DMS53 (cell line): ENCODE measurements around the gene YJU2.

ENCODE experiments used
- DNase-seq: peaks from one replicate; lab custom pipeline; 2025; lab: John Stamatoyannopoulos, UW

YJU2 gene

DNA sequence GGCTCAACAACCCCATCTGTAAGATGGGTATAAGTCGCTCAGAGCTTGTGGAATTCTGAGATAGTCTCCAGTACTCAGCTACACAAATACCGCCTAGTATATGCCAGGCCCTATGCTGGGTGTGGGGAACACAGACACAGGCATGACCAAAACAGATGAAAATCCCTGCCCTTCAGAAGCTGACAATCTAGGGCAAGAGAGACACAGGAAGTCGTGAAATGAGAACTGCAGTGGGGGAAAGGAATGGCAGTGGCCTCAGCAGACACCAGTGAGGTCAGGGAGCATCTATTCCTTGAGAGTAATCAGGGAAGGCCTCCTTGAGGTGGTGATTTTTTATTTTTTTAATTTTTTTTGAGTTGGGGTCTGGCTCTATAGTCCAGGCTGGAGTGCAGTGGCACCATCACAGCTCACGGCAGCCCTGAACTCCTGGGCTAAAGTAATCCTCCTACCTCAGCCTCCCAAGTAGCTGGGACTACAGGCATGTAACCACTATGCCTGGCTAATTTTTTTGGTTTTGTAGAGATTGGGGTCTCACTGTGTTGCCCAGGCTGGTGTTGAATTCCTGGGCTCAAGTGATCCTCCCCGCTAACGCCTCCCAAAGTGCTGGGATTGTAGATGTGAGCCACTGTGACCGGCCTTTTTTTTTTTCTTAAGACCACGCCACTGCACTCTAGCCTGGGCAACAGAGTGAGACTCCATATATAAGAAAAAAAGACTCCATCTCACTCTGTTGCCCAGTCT is 52.1 kb downstream of the YJU2 start:
- DNase-seq: no peak

DNA sequence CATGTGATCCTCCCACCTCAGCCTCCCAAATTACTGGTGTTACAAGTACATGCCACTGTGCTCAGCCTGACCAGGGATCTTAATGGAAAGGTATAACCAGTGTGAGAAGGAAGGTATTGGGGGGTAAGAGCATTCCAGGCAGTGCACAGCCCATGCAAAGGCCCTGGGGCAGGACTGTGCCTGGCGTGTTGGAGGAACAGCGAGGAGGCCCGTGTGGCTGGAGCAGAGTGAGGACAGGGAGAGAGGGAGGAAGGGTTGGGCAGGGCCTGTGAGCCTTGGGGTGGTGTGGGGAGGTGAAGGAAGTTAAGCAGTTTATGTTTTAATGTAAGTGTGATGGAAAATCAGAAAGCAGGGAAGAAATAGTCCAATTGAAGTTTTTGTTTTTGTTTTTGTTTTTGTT is 53.7 kb downstream of the YJU2 start:
- no peak for DNase-seq

DNA sequence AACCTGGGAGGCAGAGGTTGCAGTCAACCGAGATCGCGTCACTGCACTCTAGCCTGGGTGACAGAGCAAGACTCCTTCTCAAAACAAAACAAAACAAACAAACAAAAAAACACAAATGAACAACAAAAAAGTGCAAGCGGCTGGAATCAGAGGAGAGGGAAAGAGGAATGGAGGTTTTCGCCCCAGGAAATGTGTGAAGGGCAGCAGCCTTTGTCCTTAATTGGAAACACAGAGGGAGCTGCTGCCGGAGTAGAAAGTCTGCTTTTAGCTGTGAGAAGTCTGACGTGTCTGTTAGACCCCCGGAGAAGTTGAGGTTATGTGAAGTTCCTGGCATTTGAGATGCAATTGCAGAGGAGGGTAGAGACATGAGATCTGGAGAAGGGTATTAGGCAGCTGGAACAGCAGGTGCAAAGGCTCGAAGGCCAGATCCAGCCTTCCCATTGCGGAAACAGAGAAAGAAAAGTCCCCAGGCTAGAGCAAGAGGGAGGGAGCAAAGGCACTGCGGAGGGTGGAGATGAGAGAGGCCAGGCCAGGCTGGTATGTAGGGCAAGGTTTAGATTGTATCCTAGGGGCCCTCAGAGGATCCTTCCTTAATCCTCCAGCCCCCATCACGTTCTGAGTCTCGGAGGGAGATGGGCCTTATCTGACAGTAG is 54.8 kb downstream of the YJU2 start:
- DNase-seq: peak; percentile 36

- DNase-seq: no peak
Observed at GRCh38 chr19:4302243-4302640, 55.4 kb downstream of the YJU2 start, which contains the start of gene TMIGD2. Gene TMIGD2 (minus strand): TSS chr19:4302389. CDS start chr19:4302385, 4 bp downstream.

DNA sequence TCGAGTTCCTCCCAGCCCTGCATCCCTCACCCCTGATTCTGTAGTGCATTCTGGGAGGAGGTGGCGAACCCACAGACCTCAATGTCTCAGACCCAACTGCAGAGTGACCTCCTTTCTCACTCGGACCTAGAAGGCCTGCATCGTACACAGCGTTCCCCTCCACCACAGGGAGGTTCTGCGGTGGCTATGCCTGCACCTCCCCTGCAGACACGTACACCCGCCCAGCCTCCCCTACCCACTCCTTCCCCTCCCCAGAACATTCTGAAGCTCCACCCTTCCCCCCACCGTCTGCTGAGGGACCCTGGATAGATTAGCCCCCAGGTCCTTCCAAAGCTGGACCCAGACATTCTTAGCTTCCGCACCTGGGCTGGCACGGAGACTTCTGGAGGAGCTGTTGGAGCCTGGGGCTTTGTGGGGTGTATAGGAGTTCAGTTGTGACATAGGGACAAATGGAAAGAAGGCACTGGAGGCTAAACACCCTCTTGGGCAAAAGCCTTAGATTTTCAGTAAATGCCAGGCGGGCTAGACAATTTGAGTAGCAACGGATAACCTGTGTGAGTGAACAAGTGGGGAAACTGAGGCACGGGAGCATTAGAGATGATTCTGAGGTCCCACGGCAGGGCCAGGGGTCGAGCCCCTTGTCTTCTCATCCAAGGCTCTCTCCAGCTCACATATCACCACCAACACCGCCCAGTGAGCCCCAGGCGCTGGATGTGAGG is 57.1 kb downstream of the YJU2 start:
- no peak for DNase-seq

DNA sequence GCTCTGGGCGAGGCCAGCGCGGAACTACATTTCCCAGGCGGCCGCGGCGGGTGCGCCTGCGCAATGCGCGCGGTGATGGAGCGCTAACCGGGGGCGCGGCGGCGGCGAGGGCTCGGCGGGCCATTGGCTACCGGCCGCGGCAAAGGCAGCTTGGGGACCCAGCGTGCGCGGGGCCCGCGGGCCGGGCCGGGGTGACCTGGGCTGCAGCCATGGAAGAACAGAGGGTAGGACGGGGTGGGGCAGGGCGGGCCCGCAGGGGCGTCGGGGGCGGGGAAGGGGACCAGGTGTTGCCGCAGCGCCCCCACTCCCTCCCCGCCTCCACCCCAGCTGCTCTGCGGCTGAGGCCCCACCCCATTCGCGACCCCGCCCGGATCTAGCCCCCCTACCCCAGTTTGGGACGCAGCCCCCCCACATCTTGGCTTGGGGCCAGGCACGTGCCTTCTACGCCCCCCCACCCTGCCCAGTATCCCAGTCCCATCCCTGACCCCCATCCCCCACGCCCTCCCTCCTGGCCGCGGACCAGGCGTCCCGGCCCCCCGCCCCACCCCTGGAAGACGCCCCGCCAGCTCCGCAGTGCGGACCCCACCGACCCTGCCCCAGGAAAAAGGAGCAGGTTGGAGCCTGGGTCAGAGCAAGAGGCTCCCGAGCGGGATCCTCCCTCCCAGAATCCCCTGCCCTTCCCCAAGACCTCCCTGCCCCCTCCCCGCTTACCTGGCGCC is 57.8 kb downstream of the YJU2 start, which contains the start of gene FSD1:
Gene FSD1, plus strand, starts transcription at position 61 of the 719 bp plus-strand sequence. Its CDS starts 149 bp downstream, at position 210.
- peak; percentile 74 for DNase-seq

GRCh38 chr19:4305257-4305612 is 58.4 kb downstream of the YJU2 start:
- no peak for DNase-seq

GRCh38 chr19:4305659-4306058 is 58.8 kb downstream of the YJU2 start:
- DNase-seq: no peak

DNA sequence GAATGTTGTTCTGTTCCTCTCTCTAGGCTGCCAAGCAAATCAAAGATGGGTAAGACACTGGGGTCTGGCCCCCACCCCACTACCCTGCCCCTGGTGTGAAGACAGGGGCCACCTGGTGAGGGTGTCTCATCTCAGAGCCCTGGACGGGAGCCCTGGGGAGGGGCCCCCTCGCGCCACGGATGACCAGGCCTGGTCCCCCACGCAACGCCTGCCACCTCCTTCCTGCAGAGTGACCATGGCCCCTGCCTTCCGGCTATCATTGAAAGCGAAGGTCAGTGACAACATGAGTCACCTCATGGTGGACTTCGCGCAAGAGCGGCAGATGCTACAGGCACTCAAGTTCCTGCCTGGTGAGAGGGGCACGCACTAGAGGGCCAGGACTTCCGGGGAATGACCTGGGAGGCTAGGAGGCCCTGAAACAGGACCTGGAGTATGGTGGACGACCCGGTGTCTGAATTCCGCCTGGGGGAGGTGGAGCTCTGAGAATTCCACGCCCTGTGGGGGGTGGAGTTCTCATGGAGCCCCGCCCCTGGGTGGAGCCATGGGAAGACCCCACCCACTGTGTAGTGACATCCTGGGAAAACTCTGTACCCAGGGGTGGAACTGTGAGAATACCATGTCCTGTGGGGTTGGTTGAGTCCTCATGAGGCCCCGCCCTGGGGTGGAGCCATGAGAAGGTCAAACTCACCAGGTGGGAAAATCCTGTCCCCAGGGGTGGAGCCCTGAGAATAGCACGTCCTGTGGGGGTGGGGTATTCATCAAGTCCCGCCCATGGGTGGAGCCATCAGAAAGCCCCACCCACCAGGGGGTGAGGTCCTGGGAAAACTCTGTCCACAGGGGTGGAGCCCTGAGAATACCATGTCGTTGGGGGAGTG is 63.6 kb downstream of the YJU2 start:
- DNase-seq: peak; percentile 50

GRCh38 chr19:4313847-4314490 is 67.1 kb downstream of the YJU2 start:
- no peak for DNase-seq

DNA sequence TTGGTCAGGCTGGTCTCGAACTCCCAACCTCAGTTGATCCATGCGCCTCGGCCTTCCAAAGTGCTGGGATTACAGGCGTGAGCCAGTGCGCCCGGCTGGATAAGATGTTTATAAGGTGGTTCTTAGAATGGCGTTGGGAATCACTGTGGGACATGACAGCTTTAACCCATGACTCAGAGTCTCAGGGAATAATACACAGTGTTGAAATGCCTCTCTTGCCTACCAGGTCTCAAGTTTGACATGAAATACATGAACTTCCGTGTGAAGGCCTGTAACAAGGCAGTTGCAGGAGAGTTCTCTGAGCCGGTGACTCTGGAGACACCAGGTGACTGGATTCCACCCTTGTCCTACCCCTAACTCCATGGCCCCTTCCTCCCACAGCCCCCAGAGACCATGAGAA is 70.1 kb downstream of the YJU2 start:
- DNase-seq: no peak

DNA sequence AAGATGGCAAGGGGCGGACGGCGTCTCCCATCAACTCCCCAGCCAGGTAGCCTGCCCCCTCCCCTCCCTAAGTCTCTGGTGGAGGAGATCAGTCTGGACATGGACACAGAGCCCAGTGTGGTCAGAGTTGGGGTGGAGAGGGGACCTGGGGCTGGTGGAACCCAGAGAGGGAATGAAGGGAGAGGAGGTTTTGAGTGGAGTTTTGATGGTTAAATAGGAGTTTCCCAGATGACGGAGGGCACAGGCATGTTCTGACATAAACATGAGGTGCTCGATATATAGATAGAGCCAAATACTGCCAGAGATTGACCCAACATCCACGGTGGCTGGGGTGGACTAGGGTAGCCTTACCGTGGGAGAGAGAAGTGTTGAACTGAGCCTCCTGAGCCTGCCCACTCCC is 71.6 kb downstream of the YJU2 start:
- DNase-seq: no peak
